ENCODE results near the gene KCNMA1.

- TF ChIP-seq YY1 (IDR thresholded peaks at IDR 0.05; ENCODE audit: insufficient read depth, insufficient read length) (no peak), ZNF274 (IDR thresholded peaks at IDR 0.05; ENCODE audit: low read depth, low read length) (no peak), SUZ12 (IDR thresholded peaks at IDR 0.05; ENCODE audit: extremely low read depth, insufficient read depth, insufficient read length) (no peak)
Observed at GRCh38 chr10:76830218-76830617, 807.4 kb downstream of the KCNMA1 start.

All from NT2/D1 (cell line).